ENCODE data around the gene GALNT18.

GRCh38 chr11:11528986-11529385 lies 92.8 kb downstream of the GALNT18 start:
- TF ChIP-seq POLR2A (IDR thresholded peaks at IDR 0.05): no peak
- TF ChIP-seq CTCF (IDR thresholded peaks at IDR 0.05): no peak
